T-helper 1 cell treated with Interleukin-12 subunit alpha and Interleukin-12 subunit beta and Interleukin-4 antibody, amounts not matched to agents 30 μg/mL and 1 μg/mL, for 36 hours (primary cell): Measurements from ENCODE around the gene DIAPH3.

Experiments
- H3K27ac Mint-ChIP-seq: one replicate; pipeline ENCODE4 v1.8.0; 2021; ENCODE audit warnings: mild to moderate bottlenecking, mixed read lengths
- H3K27me3 Mint-ChIP-seq: one replicate; pipeline ENCODE4 v1.8.0; 2021; ENCODE audit warnings: low read depth, mixed read lengths
- H3K36me3 Mint-ChIP-seq: one replicate; pipeline ENCODE4 v1.8.0; 2021; ENCODE audit warnings: low read depth, mixed read lengths
- H3K4me1 Mint-ChIP-seq: one replicate; pipeline ENCODE4 v1.8.0; 2021; ENCODE audit warnings: low read depth, mixed read lengths
- H3K4me3 Mint-ChIP-seq: one replicate; pipeline ENCODE4 v1.8.0; 2021; ENCODE audit warnings: mild to moderate bottlenecking, moderate library complexity, mixed read lengths
- H3K9me3 Mint-ChIP-seq: one replicate; pipeline ENCODE4 v1.8.0; 2021; ENCODE audit warnings: mixed read lengths

DIAPH3 gene

DNA sequence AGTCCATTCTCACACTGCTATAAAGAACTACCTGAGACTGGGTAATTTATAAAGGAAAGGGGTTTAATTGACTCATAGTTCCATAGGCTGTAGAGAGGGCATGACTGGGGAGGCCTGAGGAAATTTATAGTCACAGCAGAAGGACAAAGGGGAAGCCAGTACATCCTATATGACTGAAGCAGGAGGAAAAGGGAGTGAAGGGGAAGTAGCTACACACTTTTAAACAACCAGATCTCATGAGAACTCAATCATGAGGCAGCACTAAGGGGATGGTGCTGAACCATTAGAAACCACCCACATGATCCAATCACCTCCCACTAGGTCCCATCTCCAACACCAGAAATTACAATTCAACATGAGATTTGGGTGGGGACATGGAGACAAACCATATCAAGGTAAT, 209.1 kb downstream of the DIAPH3 start:
- H3K9me3 Mint-ChIP-seq: peaks cover 7% of the 10 kb centered on the region
- H3K4me1 Mint-ChIP-seq: no peaks in the 10 kb centered on the region
- no peak overlapping the region for H3K27ac Mint-ChIP-seq
- H3K4me3 Mint-ChIP-seq: no peak overlapping the region
- peaks cover 12% of the 10 kb centered on the region for H3K36me3 Mint-ChIP-seq
- H3K27me3 Mint-ChIP-seq: no peaks in the 10 kb centered on the region

DNA sequence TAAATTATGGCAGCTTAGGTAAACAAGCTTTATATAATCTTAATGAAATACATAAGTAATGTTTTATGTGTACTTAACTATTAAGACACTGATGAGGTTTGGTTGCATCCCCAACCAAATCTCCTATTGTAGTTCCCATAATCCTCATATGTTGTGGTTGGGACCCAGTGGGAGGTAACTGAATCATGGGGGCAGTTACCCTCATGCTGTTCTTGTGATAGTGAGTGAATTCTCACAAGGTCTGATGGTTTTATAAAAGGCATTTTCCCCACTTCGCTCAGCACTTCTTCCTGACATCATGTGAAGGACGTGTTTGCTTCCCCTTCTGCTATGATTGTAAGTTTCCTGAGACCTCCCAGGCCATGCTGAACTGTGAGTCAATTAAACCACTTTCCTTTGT, 212.7 kb downstream of the DIAPH3 start:
- Mint-ChIP-seq H3K9me3 (peaks cover 7% of the 10 kb centered on the region), H3K27ac (no peak overlapping the region), H3K4me3 (no peak overlapping the region), H3K27me3 (no peaks in the 10 kb centered on the region), H3K4me1 (no peaks in the 10 kb centered on the region), H3K36me3 (peaks cover 9% of the 10 kb centered on the region)

- H3K4me3 Mint-ChIP-seq: no peak overlapping the region
- H3K36me3 Mint-ChIP-seq: peaks cover 3% of the 10 kb centered on the region
- H3K27me3 Mint-ChIP-seq: no peaks in the 10 kb centered on the region
- no peak overlapping the region for H3K27ac Mint-ChIP-seq
- no peaks in the 10 kb centered on the region for H3K4me1 Mint-ChIP-seq
- H3K9me3 Mint-ChIP-seq: peaks cover under 1% of the 10 kb centered on the region
These were observed 213.5 kb downstream of the DIAPH3 start for GRCh38 chr13:59950266-59950665.

DNA sequence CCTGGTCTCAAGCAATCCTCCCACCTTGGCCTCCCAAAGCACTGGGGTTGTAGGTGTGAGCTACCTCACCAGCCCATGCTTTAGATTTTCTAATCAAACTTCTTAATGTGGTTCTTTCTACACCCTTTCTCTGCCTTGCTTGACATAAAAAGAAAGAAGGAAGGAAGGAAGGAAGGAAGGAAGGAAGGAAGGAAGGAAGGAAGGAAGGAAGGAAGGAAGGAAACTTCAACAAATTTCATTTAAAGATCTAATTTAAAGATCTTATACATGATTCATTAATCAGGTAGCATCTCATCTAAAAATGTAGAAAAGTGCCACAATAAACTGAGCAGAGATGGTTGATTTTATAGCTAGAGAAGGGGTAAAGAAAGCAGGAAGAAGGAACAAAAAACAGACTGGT, 215.0 kb downstream of the DIAPH3 start:
- Mint-ChIP-seq H3K4me3 (no peak overlapping the region), H3K4me1 (no peaks in the 10 kb centered on the region), H3K27me3 (no peaks in the 10 kb centered on the region), H3K27ac (no peak overlapping the region), H3K36me3 (peaks cover 2% of the 10 kb centered on the region), H3K9me3 (no peaks in the 10 kb centered on the region)

- no peak overlapping the region for H3K4me3 Mint-ChIP-seq
- H3K27me3 Mint-ChIP-seq: no peaks in the 10 kb centered on the region
- H3K36me3 Mint-ChIP-seq: peaks cover 2% of the 10 kb centered on the region
- no peaks in the 10 kb centered on the region for H3K9me3 Mint-ChIP-seq
- peaks cover 1% of the 10 kb centered on the region for H3K4me1 Mint-ChIP-seq
- no peak overlapping the region for H3K27ac Mint-ChIP-seq
These were observed 216.8 kb downstream of the DIAPH3 start for GRCh38 chr13:59946944-59947343.

DNA sequence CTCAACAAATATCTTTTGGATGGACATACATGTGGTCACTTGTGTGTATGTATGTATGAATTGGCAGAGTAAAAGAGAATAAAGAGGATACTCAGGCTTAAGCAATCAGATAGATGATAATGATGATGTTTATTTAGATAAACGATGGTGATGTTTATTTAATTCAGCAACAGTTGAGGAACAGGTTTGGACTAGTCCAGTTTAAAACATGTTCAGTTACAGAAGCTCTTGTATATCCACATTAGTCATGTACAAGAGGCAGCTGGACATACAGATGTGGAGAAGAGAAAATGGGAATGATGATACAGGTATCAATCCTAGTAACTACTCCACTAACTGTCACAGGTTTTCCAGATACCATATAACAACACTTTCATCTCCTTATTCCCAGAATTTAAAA, 232.1 kb downstream of the DIAPH3 start:
- no peaks in the 10 kb centered on the region for H3K4me1 Mint-ChIP-seq
- no peak overlapping the region for H3K27ac Mint-ChIP-seq
- peaks cover 16% of the 10 kb centered on the region for H3K36me3 Mint-ChIP-seq
- H3K4me3 Mint-ChIP-seq: no peak overlapping the region
- peaks cover 17% of the 10 kb centered on the region for H3K9me3 Mint-ChIP-seq
- H3K27me3 Mint-ChIP-seq: no peaks in the 10 kb centered on the region

DNA sequence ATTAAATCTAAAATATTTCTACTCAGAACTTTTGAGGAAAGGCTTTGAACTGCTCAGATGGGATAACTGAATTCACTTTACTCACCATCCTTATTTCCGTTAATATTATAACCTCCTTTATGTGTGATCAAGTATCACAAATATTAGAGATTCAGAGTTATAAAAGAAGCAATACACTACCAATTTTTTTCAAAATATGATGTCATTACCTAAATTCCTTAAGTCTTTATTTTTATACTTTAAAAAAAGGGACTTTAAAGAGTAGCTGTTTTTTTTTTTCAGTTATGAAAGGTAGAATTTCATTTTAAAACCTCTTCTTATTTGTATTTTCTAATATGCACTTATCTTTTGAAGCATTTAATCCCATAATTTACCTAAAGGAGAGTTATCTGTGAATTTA, 239.5 kb downstream of the DIAPH3 start:
- peaks cover 17% of the 10 kb centered on the region for H3K36me3 Mint-ChIP-seq
- no peaks in the 10 kb centered on the region for H3K4me1 Mint-ChIP-seq
- no peaks in the 10 kb centered on the region for H3K27me3 Mint-ChIP-seq
- no peak overlapping the region for H3K4me3 Mint-ChIP-seq
- no peak overlapping the region for H3K27ac Mint-ChIP-seq
- peaks cover 13% of the 10 kb centered on the region for H3K9me3 Mint-ChIP-seq

DNA sequence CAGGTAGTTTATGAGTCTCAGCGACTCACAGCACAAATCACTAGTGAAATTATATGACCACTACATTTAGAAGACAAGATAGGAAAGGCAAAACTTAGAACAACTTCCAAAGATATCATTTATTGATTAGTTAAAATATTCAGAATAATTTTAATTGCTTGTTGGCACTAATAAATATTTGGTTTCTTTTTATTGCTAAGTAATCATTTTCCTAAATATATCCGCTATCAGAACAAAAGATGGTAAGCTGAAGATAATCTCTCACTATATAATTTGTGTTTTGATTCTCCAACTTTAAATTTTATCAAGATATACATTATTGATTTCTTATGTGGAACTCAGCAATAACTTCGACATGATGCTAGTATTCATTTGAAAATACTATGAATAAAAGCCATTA, 248.5 kb downstream of the DIAPH3 start:
- Mint-ChIP-seq H3K4me3 (no peak overlapping the region), H3K27ac (no peak overlapping the region), H3K9me3 (no peaks in the 10 kb centered on the region), H3K36me3 (no peaks in the 10 kb centered on the region), H3K4me1 (no peaks in the 10 kb centered on the region), H3K27me3 (no peaks in the 10 kb centered on the region)

DNA sequence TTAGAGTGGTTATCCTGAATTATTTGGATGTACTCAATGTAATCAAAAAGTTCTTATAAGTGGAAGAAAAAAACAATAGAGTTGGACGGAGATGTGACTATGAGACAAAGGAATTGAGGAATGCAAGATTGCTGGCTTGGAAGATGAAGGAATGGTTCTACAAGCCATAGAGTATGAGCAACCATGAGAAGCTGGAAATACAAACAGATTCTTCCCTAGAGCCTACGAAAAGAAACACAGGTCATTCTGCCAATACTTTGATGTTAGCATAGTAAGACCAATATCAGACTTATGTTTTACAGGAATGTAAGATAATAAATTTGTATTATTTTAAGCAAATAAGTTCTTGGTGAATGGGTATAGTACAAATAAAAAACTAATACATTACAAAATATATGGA, 249.2 kb downstream of the DIAPH3 start:
- Mint-ChIP-seq H3K9me3 (no peaks in the 10 kb centered on the region), H3K4me1 (no peaks in the 10 kb centered on the region), H3K36me3 (no peaks in the 10 kb centered on the region), H3K4me3 (no peak overlapping the region), H3K27ac (no peak overlapping the region), H3K27me3 (no peaks in the 10 kb centered on the region)

GRCh38 chr13:59906413-59907049, 257.2 kb downstream of the DIAPH3 start:
- Mint-ChIP-seq H3K27ac (no peak overlapping the region), H3K4me1 (no peaks in the 10 kb centered on the region), H3K27me3 (no peaks in the 10 kb centered on the region), H3K9me3 (no peaks in the 10 kb centered on the region), H3K4me3 (no peak overlapping the region), H3K36me3 (no peaks in the 10 kb centered on the region)

- Mint-ChIP-seq H3K4me3 (no peak overlapping the region), H3K27me3 (no peaks in the 10 kb centered on the region), H3K9me3 (no peaks in the 10 kb centered on the region), H3K36me3 (no peaks in the 10 kb centered on the region), H3K4me1 (peaks cover 5% of the 10 kb centered on the region), H3K27ac (no peak overlapping the region)
These were observed 262.5 kb downstream of the DIAPH3 start for GRCh38 chr13:59901191-59901590.

- Mint-ChIP-seq H3K27ac (no peak overlapping the region), H3K9me3 (no peaks in the 10 kb centered on the region), H3K4me3 (no peak overlapping the region), H3K36me3 (no peaks in the 10 kb centered on the region), H3K27me3 (no peaks in the 10 kb centered on the region), H3K4me1 (peaks cover 5% of the 10 kb centered on the region)
These were observed 265.7 kb downstream of the DIAPH3 start for GRCh38 chr13:59898066-59898465.

DNA sequence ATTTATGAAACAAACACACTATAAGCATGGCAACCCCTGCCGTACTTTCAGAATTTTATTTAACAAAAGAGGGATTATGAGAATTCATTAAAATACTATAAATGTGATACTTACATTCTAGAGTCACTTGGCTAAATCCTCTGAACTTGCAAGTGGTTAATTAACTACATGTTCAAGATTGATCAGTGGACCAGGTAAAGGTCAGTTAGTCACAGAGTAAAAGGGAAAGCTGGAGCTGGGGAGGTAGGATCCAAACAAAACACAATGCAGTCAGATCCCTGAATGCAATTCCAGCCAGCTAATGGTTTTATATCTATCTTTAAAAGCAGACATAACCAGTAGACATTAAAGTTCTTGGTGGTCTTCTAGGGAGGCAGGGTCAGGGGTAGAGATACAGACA, 270.5 kb downstream of the DIAPH3 start:
- Mint-ChIP-seq H3K27ac (no peak overlapping the region), H3K9me3 (no peaks in the 10 kb centered on the region), H3K4me3 (no peak overlapping the region), H3K36me3 (no peaks in the 10 kb centered on the region), H3K27me3 (no peaks in the 10 kb centered on the region), H3K4me1 (no peaks in the 10 kb centered on the region)

GRCh38 chr13:59891053-59891452, 272.7 kb downstream of the DIAPH3 start:
- Mint-ChIP-seq H3K4me3 (no peak overlapping the region), H3K27ac (no peak overlapping the region), H3K9me3 (no peaks in the 10 kb centered on the region), H3K36me3 (no peaks in the 10 kb centered on the region), H3K27me3 (no peaks in the 10 kb centered on the region), H3K4me1 (no peaks in the 10 kb centered on the region)

GRCh38 chr13:59890054-59890453, 273.7 kb downstream of the DIAPH3 start:
- Mint-ChIP-seq H3K4me3 (no peak overlapping the region), H3K4me1 (no peaks in the 10 kb centered on the region), H3K36me3 (no peaks in the 10 kb centered on the region), H3K27ac (no peak overlapping the region), H3K9me3 (no peaks in the 10 kb centered on the region), H3K27me3 (no peaks in the 10 kb centered on the region)

GRCh38 chr13:59888408-59888807, 275.3 kb downstream of the DIAPH3 start:
- Mint-ChIP-seq H3K4me3 (no peak overlapping the region), H3K36me3 (no peaks in the 10 kb centered on the region), H3K4me1 (no peaks in the 10 kb centered on the region)

More at GRCh38 chr13:59888408-59888807, 275.3 kb downstream of the DIAPH3 start:
- Mint-ChIP-seq H3K27me3 (no peaks in the 10 kb centered on the region), H3K27ac (no peak overlapping the region), H3K9me3 (no peaks in the 10 kb centered on the region)
